Stimulated activated CD8-positive, alpha-beta memory T cell treated with anti-CD3 and anti-CD28 coated beads, Interleukin-2, amount 100 ng/mL, for 48 hours (primary cell): ENCODE results near the gene SLC1A7.

Experiments
- DNase-seq, 2 donors: peaks; one replicate each; pipeline ENCODE4 v3.0.0-alpha.2; 2020; ENCODE audit warnings: low read depth in 2 of 2

SLC1A7 gene

DNA sequence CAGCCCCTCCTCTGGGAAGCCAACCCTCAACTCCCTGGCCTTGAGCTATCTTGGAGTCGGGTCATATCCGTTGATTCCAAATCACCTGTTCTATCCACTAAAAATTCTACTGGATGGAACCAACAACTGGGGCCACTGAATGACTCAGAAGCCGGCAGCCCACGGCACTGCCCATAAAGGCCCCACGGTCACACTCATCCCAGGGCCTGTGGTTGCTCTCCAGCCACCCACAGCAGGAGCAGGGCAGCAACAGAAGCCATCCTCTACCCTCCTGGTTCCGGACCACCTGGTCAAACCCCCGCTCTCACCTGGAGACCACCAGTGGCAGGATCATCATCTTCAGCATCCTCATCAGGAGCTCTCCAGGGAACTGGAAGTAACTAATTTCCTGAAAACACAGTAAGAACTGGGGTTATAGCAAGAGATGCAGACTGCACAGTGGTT is 8.4 kb downstream of the SLC1A7 start:
- DNase-seq, result no peak

DNA sequence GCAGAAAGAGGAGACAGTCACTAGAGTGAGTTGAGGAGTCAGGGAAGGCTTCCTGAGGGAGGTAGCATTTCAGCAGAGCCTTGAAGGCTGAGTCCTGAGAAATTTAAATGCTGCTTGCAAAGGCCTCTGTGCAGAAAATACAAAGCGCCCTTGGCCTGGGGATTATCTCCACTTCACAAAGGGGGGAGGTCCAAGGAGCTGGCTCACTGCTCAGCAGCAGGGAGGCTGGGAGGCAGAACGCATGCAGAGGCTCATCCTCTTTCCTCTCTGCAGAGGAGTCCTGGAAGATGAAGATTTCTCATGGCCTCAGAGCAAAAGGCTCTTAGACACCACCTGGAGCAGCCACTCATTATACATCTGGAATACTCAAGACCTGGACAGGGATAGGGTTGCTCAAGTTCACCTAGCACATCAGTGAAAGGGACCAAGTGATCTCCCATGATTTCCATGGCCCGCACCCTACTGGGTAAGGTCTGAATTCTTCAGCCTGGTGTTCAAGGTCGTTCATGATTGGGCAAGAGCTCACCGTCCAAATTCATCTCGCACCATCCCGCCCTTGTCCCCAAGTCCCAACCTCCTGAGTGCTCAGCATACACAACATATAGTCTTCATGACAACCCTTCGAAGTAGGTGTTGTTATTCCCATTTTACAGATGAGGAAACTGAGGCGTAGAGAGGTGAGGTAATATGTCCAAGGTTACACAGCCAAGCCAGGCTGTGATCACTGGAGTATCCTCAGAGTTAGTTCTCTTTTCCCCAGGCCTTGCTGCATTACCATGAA is 9.0 kb downstream of the SLC1A7 start:
- no peak for DNase-seq

DNA sequence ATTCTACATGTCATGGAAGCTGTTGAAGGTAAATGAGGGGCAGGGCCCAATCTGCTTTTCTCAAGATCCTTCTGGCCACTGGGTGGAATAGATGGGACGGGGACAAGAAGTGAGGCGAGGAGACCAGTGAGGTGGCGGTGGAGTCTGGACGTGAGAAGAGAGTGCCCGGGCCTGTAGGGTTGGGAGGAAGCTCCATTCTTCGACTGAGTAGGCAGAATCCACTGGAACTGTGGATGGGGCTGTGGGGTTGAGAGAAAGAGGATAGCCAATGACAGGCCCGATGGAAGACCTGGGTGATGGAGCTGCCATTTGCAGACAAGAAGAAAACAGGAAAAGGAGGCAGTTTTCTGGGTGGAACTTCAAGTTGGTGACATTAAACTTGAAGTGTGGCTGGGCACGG is 10.3 kb downstream of the SLC1A7 start:
- DNase-seq, result no peak

DNA sequence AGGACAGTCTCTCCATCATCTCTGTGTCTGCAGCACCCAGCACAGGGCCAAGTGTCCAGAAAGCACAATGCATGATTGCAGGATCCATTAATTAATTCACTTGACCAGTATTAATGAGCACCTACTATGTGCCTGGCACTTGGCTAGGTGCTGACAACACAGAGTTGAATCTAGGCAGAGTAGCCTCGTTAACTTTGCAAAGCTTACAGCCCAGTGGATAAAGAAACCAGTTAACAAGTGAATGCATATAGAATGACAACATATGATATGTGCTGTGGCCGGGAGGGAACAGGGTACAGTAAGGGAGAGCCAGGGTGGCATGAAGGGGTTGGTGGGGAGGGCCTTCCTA is 10.9 kb downstream of the SLC1A7 start:
- DNase-seq, result no peak

DNA sequence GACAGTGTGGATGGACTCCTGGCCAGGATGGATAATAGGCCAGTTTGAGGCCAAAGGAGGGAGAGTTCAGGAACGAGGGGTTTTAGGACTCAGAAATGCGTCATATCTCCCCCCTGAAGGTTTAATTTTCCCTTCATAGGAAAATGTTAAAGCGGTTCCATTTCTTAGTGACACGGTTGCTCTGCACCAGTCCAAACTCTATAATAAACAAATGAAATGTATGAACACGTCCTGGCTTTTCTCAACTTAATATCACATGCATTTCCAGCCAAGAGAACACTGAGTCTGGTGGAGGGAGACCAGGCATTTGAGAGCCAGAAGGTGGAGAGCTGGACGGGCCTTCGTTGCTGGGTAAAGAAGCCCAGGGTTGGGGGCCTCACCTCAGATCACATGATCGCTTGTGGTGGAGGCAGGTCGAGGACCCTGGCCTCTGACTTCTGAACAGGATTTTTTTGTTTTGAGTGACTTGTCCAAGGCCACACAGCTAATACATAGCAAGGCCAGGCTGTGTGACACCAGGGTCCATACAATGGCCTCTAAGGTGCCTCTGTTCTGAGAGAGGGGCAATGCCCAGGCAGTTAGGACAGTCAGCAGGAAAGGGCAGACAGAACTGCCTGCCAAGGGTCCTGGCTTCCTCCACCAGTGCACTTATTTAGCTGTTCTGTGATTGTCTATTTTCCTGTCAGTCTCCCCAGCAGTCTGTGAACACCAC is 11.4 kb downstream of the SLC1A7 start:
- no peak for DNase-seq

DNA sequence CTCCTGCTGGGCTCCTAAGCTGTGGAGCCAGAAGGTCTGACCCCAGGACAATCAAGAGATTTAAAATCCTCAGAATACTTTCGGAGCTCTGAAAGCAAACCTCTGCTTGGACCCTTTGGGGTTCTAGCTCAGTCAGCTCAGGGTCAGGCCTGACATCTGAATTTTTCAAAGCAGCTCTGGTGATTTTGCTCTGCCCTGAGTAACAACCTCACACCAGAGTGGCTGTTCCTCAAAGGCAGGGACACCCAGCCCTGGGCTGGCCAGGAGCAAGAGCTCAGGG is 11.9 kb downstream of the SLC1A7 start:
- DNase-seq, result no peak

DNA sequence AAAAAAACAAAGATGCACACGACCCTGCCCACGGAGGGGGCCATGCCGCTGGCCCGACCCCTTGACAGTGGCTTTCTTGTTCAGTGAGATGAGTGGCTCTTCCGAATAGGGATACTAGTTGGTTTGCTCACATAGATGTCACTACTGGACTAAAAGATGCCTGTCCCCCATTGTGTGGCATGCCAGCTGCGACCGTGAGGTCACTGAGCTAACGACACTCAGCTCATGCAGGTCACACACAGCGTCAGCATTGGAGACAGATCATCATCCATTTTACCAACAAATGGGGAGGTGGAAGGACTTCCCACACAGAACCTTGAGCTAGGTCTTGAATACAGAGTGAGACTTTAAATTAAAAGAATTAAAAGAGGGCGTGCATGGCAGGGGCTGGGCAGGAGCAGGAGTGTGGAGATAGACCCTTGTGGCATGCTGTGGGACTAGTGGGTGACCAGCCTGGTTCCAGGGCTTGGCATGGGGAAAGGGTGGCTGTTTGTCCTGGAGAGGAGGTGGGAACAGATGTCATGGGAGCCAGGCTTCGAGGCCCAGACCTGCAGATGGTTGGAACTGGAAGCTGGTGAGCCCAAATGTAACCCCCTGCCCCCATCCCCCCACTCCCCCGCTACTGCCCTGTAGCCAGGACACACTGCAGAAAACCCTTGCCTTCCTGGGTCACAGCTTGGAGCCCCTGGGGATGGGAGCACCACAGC is 12.4 kb downstream of the SLC1A7 start:
- no peak for DNase-seq

DNA sequence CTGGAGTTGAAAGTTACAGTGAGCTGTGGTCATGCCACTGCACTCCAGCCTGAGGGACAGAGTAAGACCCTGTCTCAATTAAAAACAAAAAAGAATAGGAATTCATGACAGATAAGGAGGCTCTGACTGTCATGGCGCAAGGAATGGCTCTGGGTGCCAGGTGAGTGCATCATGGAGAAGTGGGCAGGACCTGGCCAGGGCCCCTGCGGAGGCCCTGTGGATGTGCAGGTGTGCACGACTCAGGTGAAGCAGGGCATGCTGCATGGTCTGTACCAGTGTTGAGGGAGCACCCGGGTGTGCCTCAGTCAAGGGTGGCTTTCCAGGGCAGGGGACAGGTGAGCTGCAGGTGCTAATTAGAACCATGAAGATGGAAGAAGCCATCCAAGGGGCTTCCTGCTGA is 14.0 kb downstream of the SLC1A7 start:
- DNase-seq, result no peak

DNA sequence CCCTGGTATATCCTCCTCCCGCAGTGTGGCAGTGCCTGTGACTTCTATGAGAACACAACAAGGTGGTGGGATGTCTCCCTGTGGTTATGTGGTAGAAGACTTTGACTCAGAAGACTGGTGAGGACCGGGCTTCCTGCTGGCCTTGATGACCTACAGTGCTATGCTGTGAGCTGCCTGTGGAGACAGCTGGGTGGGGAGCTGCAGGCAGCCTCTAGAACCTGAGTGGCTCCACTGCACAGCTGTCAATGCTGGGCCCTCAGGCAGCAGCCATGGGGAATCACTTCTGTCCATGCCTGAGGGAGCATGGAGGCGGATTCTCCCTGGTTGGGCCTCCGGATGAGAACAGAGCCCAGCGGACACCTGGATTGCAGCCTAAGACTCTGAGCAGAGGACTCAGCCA is 14.9 kb downstream of the SLC1A7 start:
- no peak for DNase-seq

DNA sequence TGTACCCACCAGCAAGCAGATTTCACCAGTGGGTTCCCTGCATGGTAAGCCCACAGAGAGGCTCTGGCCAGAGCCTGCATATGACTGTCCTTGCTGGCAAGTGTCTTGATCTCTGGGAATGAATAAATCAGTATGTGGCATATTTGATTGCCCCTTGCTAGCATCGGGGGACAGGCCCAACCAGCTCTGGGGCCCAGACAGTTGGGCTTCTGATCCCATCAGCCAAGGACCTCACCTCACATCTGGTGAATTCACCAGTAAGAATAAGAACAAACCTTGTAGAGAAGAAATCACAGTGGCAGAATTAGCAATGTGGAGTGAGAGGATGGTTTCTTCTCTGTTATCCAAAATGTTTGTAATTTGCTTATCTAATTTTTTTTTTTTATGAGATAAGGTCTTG is 15.9 kb downstream of the SLC1A7 start:
- no peak for DNase-seq

DNA sequence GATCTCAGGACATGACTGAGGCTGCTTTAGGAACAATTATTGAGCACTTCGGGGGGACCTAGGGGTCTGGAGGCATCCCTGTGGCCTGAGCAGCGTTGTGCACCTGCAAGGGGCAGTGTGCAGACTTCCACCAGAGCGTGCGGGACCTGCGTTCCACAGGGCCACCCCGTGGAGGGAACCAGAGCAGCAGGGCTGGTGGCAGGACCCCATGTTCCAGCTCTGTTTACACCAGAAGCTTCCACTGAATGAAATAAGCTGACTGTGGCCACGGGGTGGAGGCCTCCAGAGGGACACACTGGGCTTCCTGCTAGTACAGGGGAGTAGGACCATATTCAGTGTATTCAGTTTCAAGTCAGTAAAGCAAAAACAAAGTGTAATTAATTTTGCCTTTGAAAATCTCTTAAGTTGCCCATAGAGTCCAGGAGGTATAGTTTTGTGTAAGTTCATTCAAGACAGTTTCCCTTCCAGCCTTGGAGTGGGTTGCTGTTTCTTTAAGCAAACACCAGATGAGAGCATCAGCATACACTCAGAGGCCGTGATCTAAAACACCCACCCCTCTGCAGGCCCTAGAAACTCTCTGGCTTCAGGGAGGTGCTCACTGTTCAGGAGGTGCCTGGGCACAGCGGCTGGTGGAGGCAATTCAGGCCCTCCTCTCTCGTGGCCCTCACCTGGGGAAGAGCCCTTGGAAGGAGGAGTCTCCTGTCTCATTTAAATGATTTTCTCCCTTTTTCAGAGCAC is 16.6 kb downstream of the SLC1A7 start:
- DNase-seq, result no peak

DNA sequence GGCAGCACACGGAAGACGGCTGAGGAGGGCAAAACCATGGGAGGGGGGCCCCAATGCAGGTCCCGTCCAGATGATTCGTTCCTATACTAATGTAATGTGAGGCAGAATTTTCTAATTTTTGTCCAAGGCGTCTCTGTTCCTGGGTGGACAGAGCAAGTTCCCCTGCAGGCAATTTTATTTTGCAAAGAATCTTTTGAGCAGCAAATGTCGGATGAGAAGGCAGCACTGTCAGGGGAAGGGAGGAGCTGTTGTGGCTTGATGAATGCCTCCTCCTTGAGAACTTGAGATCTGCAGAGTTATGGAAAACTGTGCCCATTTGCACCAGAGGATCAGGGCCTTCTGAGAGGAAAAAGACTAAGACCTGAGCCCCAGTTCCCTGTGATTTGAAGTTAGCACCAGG is 17.3 kb downstream of the SLC1A7 start:
- no peak for DNase-seq

DNA sequence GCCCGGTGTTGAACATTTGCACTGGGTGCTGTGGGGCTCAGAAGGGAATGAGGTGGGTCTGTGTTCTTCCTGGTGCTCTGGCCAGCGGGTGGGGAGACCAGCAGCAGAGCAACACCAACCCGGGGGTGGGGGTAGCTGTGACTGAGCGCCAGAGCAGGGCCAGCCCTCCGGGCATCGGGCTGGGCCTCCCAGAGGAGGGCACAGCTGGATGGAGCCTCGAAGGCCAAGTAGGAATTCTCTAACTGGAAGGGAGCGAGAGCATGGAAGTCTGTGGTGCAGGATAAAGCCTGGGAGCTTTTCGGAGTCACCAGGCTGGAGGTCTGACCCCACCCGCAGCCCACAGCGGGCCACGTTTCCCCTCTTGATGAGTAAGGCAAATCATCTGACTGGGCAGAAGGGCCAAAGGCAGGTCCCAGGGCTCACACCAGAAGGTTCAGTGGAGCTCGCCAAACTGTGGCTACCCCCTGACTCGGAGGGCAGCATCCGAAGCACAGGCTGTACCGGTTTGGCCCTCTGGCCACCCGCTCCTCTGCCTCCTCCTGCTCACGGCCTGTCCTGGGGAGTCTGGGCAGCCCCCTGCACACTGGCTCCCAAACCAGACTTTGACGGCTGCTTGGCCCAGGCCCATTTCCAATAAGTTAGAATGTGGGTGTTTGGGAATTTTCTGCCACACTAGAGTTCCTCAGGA is 18.8 kb downstream of the SLC1A7 start:
- DNase-seq, result no peak

DNA sequence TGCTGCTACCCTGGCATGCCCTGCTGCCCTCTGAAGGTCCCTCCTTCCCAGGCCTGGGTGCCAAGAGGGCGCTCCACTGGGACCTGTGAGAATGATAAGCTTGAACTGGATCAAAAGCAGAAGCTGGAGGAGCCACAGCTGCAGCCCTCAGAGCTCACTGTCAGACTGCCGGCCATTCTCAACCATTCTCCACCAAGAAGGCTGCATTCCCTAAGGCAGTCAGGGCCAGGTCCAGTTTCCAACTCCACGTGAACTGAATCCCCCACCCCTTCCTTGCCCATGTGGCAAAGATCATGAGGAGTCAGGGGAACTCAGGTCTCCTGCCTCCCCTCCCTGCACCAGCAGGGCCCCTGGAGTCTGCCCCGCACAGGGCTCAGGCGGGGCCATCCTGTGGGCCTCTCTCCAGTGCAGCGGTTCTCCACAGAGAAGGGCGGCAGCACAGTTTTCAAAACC is 19.5 kb downstream of the SLC1A7 start:
- no peak for DNase-seq

DNA sequence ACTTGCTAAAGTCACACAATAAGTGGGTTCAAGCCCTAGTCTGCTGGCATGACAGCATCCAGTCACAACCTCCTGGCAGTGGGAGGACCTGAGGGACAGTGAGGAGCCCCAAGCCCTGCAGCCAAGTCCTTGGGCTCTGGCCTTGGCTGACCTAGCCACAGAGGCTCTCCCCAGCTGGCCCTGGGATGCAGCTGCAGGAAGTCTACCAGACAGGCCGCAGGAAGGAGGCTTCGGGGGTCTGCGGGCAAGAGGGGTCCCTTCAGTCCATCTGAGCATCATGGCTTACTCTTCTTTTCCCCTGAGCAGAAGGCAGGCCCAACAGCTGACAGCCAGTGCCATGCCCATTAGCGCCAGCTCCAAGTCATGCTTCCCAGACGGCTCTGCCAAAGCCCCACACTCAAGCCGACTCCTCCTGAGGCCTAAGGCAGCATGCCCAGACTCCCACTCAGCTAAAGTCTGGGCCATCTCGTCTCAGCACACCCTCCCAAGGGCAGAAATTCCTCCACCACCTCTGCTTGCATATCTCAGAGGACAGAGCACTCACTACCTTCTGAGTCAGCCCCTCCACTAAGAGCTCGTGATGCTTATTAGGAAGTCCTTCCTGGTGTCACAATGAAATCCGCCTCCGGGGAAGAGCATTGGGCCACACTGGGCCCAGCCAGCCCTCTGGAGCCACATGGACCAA is 20.1 kb downstream of the SLC1A7 start:
- no peak for DNase-seq

DNA sequence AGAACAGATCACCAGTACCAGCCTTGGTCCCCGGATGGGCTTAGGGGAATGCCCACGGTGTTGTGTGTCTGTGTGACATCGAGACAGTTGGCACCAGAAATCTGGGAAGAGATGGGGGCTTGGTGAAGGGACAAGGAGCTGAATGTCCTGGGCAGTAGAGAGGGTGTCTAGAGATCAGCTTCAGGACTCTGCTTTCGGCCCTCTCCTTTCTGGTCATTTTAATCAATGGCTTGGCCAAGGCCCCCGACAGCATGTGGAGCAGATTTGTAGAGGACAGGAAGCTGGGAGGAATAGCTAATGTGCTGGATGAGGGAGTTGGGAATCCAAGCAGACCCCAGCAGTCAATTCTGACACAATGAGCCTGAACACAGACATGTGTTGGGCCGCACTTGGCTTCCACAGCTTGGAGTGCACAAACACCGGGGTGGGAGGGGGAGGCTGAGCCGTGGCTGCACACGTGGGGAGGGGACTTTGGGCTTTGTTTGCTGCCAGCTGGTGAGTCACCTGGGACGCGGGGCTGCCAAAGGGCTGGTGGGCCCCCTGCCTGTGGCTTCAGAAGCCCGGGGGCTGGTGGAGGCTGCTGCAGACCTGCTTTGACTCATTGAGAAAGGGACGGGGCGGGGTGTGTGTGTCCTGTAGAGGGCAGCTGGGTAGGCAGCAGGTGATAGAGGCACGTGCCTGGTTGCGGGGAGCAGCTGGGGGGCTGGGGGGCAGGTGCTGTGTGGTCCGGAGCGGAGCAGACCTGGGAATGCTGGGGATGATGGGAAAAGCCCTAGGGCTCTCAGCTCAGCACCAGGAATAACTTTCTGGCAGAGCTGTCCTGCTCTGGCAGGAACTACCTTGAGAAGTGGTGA is 20.9 kb downstream of the SLC1A7 start:
- peak in 1 of 2 donors; percentile 17 for DNase-seq

DNA sequence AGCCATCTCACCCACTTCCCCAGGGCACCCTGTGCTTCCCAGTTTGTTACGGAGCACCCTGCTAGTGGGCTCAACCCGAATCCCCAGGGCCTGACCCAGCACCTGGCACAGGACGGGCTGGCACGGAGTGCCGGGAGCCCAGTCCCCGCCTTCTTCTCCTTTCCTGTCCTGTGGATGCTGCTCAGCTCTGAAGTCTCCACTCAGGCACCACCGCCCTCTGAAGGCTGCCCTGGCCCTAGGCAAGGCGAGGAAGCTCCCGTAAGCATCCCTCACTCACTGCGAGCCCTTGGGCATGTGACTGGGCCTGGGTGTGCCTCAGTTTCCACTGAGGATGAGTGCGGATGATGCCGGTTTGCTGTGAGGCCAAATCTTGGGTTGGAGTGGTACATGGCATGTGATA is 21.8 kb downstream of the SLC1A7 start:
- DNase-seq, result no peak

DNA sequence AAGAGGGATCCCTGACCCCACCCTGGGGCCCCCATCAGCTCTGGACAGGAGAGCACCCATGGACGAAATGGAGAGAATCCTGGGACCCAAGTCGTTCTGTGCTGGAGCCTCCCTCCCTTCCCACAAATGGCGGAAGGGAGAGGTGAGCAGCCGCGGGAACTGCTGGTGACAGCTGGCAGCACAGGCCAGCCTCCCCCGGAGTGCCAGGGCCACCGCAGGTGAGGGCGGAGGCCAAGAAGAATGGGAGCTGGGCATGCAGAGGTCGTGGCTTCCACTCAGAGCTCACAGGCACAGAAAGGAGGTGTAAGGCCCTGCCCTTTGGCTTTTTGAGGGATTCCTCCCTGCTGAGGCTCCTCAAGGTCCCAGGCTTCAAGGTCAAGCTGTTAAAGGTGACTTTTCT is 24.6 kb downstream of the SLC1A7 start:
- no peak for DNase-seq

DNA sequence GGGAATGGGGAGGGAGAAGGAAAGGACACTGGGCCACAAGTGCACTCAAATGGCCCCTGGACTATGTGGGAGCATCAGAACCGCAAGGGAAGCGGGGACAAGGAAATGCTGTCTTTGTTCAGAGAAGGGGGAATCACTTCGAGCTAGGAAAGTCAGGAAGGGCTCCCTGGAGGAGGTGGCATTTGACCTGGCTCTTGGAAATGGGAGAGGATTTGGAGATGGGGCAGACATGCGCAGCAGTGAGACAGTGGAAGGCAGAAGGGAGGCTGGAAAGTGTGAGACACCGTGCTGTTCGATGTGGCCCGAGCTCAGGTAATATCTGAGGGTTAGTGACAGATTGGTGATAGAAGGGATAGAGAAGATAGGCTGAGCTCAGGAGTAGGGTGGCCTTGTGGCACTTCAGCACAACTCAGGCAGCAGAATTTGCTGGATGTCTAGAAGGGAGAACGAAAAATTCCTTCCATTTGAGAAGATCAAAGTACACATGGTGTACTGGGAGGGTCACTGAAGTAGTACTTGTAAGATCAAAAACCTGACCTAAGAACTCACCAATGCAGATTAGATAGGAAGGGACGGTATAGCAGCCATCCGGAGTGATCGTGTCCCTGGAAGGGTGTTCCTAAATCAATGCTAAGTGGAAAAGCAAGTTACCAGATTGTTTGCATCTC is 25.4 kb downstream of the SLC1A7 start:
- no peak for DNase-seq
